GM21526 (cell line): Measurements from ENCODE around the gene RAB17.

Source experiments
- ATAC-seq: cut with Tn5 transposase; IDR thresholded peaks from one replicate; pipeline ENCODE4 v1.9.1; 2021; ENCODE audit warnings: moderate library complexity; ENCODE audit not compliant: unreplicated experiment, low FRiP score

The RAB17 gene

GRCh38 chr2:237540223-237540775 is 50.2 kb downstream of the RAB17 start:
- no peak for ATAC-seq

DNA sequence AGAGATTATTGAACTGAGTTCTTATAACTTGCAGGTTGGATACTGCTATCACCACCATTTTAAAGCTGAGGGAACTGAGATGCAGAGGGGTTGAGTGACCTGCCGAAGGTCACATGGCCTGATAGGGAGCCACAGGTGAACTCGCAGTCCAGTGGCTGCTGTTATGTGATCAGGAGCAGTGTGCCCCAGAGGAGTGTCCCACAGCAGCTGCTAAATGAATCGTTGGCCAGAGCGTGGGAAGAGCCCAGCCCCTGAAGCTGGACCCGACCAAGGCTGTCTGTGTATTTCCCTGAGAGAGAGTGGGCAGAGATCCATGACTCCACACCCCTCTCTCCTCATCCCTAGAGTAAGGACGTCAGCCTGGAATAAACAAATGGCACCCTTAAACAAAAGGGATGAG is 50.9 kb downstream of the RAB17 start:
- no peak for ATAC-seq

DNA sequence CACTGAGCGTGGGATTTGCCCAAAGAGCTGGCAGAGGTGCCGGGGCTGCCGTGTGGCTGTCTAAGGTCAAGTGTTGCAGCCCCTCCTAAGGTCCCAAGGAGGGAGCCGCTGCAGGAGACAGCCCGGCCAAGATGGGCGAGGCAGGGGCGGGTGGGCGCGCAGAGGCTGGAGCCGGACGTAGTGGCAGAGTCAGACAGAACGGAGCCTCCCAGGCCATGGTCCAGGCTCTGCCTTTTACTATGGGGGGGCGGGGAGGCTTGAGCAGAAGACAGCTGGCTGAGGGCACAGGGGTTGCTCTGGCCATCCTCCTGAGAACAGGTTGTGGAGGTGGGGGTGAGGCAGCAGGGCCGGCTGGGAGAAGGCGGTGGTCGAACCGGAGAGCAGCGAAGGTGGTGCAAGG is 51.6 kb downstream of the RAB17 start:
- ATAC-seq, result no peak

- ATAC-seq, result no peak
These were observed 52.4 kb downstream of the RAB17 start for GRCh38 chr2:237538001-237538720.

GRCh38 chr2:237536617-237537016 is 53.9 kb downstream of the RAB17 start:
- no peak for ATAC-seq

DNA sequence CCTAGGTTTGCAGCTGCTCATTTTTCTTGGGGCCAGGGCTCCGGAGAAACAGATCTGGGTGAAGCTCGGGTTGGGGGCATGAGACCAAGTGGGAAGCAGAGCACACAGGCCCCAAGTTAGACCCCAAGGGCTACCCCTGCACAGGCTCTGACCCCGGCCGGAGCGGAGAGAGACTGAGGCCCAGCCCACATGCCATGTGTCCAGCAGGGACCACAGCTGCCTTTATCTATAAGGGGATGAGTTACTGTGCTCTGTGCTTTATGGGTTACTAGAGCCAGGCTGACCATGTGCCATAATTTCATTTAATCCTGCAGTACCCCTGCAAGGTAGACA is 54.5 kb downstream of the RAB17 start:
- ATAC-seq, result no peak

DNA sequence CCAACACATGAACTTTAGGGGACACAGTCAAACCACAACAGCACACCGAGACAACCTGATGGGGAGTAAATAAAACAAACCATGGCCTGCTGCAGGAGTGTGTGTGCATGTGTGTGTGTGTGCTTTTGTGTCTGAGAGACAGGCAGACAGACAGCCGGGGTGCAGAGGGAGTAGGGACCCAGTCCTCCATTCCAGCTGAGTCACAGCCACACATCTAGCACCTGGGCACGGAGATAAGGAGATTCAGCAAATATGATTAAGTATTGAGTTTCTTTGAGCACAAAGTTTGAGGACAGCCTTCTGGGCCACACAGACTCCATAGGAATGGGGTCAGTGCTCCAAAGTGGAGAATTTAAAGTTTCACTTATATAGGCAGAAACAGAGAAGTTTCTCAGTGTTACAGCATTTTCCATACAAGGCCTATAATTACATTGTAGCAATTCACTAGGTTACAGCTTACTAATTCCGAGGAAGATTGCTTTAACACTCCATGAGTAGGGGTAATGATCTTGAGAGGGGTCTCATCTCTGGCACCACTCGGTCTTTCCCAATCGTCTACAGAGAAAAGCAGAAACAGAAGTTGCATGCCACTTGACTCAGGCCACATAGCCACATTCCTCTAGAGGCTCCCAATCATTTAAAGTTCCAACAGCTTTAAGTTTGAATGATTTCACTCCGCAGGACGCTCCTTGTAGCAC is 55.0 kb downstream of the RAB17 start:
- no peak for ATAC-seq

- ATAC-seq, result no peak
These were observed 56.2 kb downstream of the RAB17 start for GRCh38 chr2:237534380-237534779.

GRCh38 chr2:237533668-237534161 is 56.8 kb downstream of the RAB17 start:
- ATAC-seq, result no peak

DNA sequence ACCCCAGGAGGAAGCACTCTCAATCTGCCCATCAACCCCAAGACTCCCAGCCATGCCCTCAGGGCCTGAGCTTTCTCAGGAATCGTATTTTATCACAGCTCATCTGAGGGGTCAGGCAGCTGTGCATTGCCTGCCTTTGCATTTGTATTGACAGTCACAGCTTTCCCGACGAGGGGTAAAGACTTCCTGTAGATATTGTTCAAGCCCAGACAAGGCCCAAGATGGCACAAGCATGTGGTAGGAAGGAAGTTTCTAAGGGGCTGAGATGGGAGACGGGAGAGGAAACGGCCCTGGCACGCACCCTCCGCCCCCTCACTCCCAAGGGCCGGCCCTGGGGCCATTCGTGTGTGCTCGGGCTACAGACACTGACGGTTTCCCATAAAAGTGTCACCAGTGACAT is 58.4 kb downstream of the RAB17 start:
- no peak for ATAC-seq

GRCh38 chr2:237530472-237531433 is 59.8 kb downstream of the RAB17 start:
- ATAC-seq, result peak; percentile 59

DNA sequence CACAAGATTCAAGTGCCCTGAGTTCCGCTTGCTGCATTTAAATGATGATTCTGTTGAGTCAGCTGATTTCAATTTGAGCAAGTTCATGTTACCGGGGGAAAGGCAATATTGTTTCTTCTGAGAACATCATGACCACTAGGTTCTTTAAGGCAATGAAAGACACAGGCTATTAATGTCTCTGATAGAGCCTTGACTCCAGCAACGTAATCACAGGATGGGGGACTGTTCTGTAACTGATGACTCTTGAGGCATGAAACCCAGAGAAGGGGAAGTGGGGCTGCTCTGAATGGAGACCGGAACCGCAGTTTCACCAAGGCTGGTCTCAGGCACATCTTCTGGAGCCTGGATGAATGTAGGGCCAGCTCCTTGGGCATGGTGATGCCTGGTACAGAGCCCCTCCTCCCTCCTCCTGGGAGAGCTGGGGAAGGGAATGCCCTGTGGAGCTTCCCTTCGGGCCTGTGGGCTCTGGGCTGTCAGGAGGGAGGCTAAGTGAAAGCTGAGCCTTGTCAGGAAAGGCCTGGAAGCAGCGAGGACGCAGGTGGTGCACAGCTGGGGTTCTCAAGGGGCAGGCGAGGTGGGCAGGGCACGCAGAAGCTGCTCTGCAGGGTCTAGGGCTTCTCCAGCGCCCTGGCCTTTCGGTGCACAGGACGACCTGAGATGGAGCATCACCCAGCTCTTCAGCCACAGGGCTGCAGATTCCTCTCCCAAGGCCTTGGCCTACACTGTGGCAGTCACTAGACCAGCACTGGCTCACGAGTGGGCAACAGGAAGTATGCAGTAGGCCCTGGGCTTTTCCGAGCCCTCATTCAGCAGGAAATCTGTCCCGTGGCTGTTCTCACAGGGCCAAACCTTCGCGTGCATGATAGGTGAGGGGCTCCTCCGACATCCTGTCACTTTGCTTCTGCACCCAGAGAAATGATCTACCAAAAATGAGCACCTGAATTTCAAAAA is 60.8 kb downstream of the RAB17 start:
- peak; percentile 82 for ATAC-seq

DNA sequence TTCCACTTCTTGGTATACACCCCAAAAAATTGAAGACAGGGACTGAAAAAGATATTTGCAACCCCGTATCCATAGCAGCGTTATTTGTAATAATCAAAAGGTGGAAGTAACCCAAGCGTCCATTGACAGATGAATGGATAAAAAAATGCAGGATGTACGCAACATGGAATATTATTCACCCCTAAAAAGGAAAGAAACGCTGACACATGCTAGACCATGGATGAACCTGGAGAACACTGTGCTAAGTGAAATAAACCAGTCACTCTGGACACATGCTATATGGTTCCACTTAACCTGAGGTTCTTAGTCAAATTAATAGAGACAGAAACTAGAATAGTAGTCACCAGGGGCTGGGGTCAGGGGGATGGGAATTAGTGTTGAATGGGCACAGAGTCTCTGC is 62.8 kb downstream of the RAB17 start:
- no peak for ATAC-seq

GRCh38 chr2:237527233-237527632 is 63.3 kb downstream of the RAB17 start:
- no peak for ATAC-seq

- ATAC-seq, result no peak
These were observed 64.9 kb downstream of the RAB17 start for GRCh38 chr2:237525559-237526157.

- no peak for ATAC-seq
These were observed 65.9 kb downstream of the RAB17 start for GRCh38 chr2:237524631-237525030.
